HG03108 (cell line): ENCODE measurements around the gene MRTFA.
A peak's percentile ranks its signal among the peaks of the same experiment; 100 is the strongest.
"Not testable (repeated sequence)": the region's sequence is repeated elsewhere in the genome, so short reads cannot be mapped to it uniquely, and the experiment has no call there.

ENCODE experiments used
- ATAC-seq: cut with Tn5 transposase; IDR thresholded peaks from one replicate; pipeline ENCODE4 v1.9.1; 2021; ENCODE audit warnings: moderate library complexity; ENCODE audit not compliant: unreplicated experiment

Gene MRTFA

GRCh38 chr22:40560994-40561515 is 75.5 kb downstream of the MRTFA start:
- ATAC-seq = no peak

- no peak for ATAC-seq
Measured at GRCh38 chr22:40560551-40560950, 76.0 kb downstream of the MRTFA start.

- ATAC-seq = no peak
Measured at GRCh38 chr22:40557972-40558371, 78.5 kb downstream of the MRTFA start.

- ATAC-seq = no peak
Measured at GRCh38 chr22:40556641-40557040, 79.9 kb downstream of the MRTFA start.

GRCh38 chr22:40554023-40554422 is 82.5 kb downstream of the MRTFA start:
- not testable (repeated sequence) for ATAC-seq

- no peak for ATAC-seq
Measured at GRCh38 chr22:40553014-40553554, 83.4 kb downstream of the MRTFA start.

- ATAC-seq = no peak
Measured at GRCh38 chr22:40552070-40552469, 84.4 kb downstream of the MRTFA start.

- no peak for ATAC-seq
Measured at GRCh38 chr22:40547729-40548143, 88.8 kb downstream of the MRTFA start.

- ATAC-seq = no peak
Measured at GRCh38 chr22:40544758-40545157, 91.8 kb downstream of the MRTFA start.

- no peak for ATAC-seq
Measured at GRCh38 chr22:40542821-40543540, 93.5 kb downstream of the MRTFA start.

- no peak for ATAC-seq
Measured at GRCh38 chr22:40541300-40541699, 95.2 kb downstream of the MRTFA start.

- ATAC-seq = no peak
Measured at GRCh38 chr22:40540265-40540664, 96.3 kb downstream of the MRTFA start.

GRCh38 chr22:40536149-40536548 is 100.4 kb downstream of the MRTFA start:
- not testable (repeated sequence) for ATAC-seq

- ATAC-seq = no peak
Measured at GRCh38 chr22:40535642-40536041, 100.9 kb downstream of the MRTFA start.

- no peak for ATAC-seq
Measured at GRCh38 chr22:40535189-40535512, 101.4 kb downstream of the MRTFA start.

GRCh38 chr22:40534379-40535188 is 101.9 kb downstream of the MRTFA start:
- ATAC-seq = no peak

- ATAC-seq = peak; percentile 62
Measured at GRCh38 chr22:40533712-40534378, 102.7 kb downstream of the MRTFA start.

GRCh38 chr22:40531951-40532900 is 104.3 kb downstream of the MRTFA start:
- ATAC-seq = no peak

GRCh38 chr22:40530391-40530790 is 106.1 kb downstream of the MRTFA start:
- not testable (repeated sequence) for ATAC-seq

- ATAC-seq = no peak
Measured at GRCh38 chr22:40529821-40530220, 106.7 kb downstream of the MRTFA start.
